Astrocyte (in vitro differentiated cells and primary cell): Measurements from ENCODE around the gene NUBPL.

Source experiments
- EZH2 ChIP-seq: IDR thresholded peaks from 2 replicates; pipeline ENCODE4 v1.6.1; 2012; ENCODE audit warnings: mild to moderate bottlenecking, low read length, inconsistent platforms; ENCODE audit not compliant: insufficient read depth
- TF ChIP-seq, protein P1 (sequence below): IDR thresholded peaks from 2 replicates; pipeline ENCODE4 v1.5.1; 2011; ENCODE audit warnings: low read depth, mild to moderate bottlenecking, inconsistent platforms, low read length, moderate library complexity; ENCODE audit not compliant: insufficient read depth

DNA sequence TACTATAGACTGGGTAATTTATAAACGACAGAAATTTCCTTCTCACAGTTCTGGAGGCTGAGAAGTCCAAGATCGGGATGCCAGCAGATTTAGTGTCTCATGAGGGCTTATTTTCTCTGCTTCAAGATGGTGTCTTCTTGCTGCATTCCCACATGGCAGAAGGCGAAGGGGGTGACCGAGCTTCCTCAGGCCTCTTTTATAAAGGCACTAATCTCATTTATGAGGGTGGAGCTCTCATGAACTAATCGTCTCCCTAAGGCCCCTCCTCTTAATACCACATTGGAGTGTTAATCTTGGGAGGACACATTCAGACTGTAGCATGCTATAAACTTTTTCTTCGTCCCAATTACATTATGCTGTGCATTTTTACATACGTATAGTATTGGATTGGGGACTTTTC, 315.5 kb downstream of the NUBPL start:
- TF ChIP-seq, protein P1, sequence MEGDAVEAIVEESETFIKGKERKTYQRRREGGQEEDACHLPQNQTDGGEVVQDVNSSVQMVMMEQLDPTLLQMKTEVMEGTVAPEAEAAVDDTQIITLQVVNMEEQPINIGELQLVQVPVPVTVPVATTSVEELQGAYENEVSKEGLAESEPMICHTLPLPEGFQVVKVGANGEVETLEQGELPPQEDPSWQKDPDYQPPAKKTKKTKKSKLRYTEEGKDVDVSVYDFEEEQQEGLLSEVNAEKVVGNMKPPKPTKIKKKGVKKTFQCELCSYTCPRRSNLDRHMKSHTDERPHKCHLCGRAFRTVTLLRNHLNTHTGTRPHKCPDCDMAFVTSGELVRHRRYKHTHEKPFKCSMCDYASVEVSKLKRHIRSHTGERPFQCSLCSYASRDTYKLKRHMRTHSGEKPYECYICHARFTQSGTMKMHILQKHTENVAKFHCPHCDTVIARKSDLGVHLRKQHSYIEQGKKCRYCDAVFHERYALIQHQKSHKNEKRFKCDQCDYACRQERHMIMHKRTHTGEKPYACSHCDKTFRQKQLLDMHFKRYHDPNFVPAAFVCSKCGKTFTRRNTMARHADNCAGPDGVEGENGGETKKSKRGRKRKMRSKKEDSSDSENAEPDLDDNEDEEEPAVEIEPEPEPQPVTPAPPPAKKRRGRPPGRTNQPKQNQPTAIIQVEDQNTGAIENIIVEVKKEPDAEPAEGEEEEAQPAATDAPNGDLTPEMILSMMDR = no peak
- TF ChIP-seq EZH2 = no peak
